Left lung (tissue), 10 donors: ENCODE results near the gene ITIH1. TPM values are rescaled to one million over a fixed set of nuclear protein-coding genes. Genes with fewer than 3 reads are reported as not detected.

ENCODE experiments used
- ATAC-seq: fragments of 200-7000 bp; cut with Tn5 transposase; one replicate; pipeline ENCODE4 v1.9.1; 2020; ENCODE audit warnings: moderate library complexity
- DNase-seq, 4 donors: peaks; one replicate each; pipeline ENCODE4 v3.0.0-alpha.2; 2013 to 2020
- H3K27ac ChIP-seq, 2 donors: fragments of 200-600 bp; sonication (generic) in 1 of 2; one replicate each; pipeline versions ENCODE4 v1.5.0 to v1.8.0; 2020 to 2021
- H3K27me3 ChIP-seq, 2 donors: fragments of 200-600 bp; sonication (generic) in 1 of 2; one replicate each; pipeline versions ENCODE4 v1.5.0 to v1.8.0; 2020 to 2021
- H3K36me3 ChIP-seq, 2 donors: fragments of 200-600 bp; sonication (generic) in 1 of 2; one replicate each; pipeline versions ENCODE4 v1.5.0 to v1.8.0; 2020 to 2021
- H3K4me1 ChIP-seq, 2 donors: fragments of 200-600 bp; one replicate each; pipeline ENCODE4 v1.8.0; 2021
- H3K4me3 ChIP-seq, 2 donors: fragments of 200-600 bp; sonication (generic) in 1 of 2; one replicate each; pipeline versions ENCODE4 v1.5.0 to v1.8.0; 2020 to 2021; ENCODE audit warnings: mild to moderate bottlenecking in 1 of 2
- H3K9me3 ChIP-seq, 2 donors: fragments of 200-600 bp; sonication (generic) in 1 of 2; one replicate each; pipeline versions ENCODE4 v1.5.0 to v1.8.0; 2020 to 2021
- intact Hi-C, 2 donors: fragments of 100-400 bp; cut with DNase I; formaldehyde crosslinking; loops; one replicate each; pipeline versions ENCODE4 v1.11.2 to v1.14.2; 2022
- polyA plus RNA-seq, 6 donors: library from polyadenylated mRNA; unstranded; fragments of 120-200 nt; gene quantifications; one replicate each; pipeline ENCODE4 v1.2.1, GENCODE V29; 2013; ENCODE audit not compliant: insufficient read length in 6 of 6
- total RNA-seq, 2 donors: library from RNA; stranded (reverse); fragmentation: NEBNext Ultra II Directional; extraction: Animal tissue kit (Norgen Biotek cat#: 25700); gene quantifications; one replicate each; pipeline ENCODE4 v1.2.1, GENCODE V29; 2021
- TF ChIP-seq, protein P1 (sequence below), 2 donors: fragments of 200-600 bp; sonication (generic) in 1 of 2; IDR thresholded peaks; one replicate each; pipeline versions ENCODE4 v1.5.0 to v1.8.0; 2021; ENCODE audit warnings: antibody characterized with exemption in 2 of 2
- donor health status: DM: no; HTN: yes; CAD: no.
- donor health status: DM: no; HTN: no; CAD: no.

ITIH1 gene
- total and polyA plus RNA-seq, 8 donors = 0.18 to 0.61 (median 0.45) TPM; not detected in 4

DNA sequence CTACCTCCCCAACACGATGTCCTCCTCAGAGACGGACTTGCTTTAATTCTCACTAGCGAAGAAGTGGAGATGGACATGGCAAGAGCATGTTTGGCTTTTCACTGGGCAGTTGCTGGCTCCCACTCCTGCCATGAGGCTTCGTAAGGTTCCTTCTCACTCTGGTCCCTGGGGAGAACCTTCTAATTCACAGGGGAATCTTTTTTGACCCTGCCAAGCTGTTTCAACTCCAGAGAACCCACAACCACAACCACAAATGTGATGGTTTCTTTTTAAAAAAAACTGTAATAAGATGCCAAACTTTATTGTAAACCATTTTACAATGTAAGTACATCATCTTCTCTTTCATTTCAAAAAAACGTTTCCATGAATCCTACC is 59.1 kb downstream of the ITIH1 start:
- TF ChIP-seq, protein P1, sequence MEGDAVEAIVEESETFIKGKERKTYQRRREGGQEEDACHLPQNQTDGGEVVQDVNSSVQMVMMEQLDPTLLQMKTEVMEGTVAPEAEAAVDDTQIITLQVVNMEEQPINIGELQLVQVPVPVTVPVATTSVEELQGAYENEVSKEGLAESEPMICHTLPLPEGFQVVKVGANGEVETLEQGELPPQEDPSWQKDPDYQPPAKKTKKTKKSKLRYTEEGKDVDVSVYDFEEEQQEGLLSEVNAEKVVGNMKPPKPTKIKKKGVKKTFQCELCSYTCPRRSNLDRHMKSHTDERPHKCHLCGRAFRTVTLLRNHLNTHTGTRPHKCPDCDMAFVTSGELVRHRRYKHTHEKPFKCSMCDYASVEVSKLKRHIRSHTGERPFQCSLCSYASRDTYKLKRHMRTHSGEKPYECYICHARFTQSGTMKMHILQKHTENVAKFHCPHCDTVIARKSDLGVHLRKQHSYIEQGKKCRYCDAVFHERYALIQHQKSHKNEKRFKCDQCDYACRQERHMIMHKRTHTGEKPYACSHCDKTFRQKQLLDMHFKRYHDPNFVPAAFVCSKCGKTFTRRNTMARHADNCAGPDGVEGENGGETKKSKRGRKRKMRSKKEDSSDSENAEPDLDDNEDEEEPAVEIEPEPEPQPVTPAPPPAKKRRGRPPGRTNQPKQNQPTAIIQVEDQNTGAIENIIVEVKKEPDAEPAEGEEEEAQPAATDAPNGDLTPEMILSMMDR (IDR thresholded peaks at IDR 0.05) = no peak
- DNase-seq (no peak), ATAC-seq (no peak)
- intact Hi-C loops = no loop called here
- Histone ChIP-seq H3K9me3 (no peaks in the 10 kb centered on the region), H3K36me3 (peaks cover 0 to 80% of the 10 kb centered on the region in 2 donors), H3K27ac (no peak overlapping the region), H3K27me3 (no peaks in the 10 kb centered on the region), H3K4me3 (no peak overlapping the region), H3K4me1 (peaks cover 0 to 3% of the 10 kb centered on the region in 2 donors)

DNA sequence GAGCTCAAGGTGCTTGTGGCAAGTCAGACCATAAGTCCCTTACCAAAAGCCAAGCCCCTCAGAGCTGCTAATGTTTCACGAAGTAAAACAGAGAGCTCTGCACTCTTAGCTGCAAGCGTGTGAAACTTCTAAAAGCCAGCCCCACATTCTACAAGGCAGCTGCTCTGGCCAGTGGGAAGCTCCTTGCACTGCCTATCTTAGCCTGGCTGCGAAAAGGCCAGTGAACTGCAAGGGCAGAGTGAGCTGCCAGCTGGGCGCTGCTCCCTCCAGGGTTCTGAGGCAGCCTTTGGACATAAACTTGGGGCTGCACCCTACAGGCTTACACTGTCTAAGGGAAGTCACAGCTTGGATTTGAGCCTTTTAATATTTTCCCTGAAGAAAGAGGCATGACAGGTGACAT is 59.6 kb downstream of the ITIH1 start:
- Histone ChIP-seq H3K27ac (no peak overlapping the region), H3K9me3 (no peaks in the 10 kb centered on the region), H3K4me1 (no peaks in the 10 kb centered on the region), H3K4me3 (no peak overlapping the region), H3K36me3 (peaks cover 0 to 85% of the 10 kb centered on the region in 2 donors), H3K27me3 (no peaks in the 10 kb centered on the region)
- DNase-seq (peak in 1 of 4 donors; percentile 21), ATAC-seq (no peak)
- intact Hi-C loops = no loop called here
- TF ChIP-seq, protein P1 (IDR thresholded peaks at IDR 0.05) = no peak

DNA sequence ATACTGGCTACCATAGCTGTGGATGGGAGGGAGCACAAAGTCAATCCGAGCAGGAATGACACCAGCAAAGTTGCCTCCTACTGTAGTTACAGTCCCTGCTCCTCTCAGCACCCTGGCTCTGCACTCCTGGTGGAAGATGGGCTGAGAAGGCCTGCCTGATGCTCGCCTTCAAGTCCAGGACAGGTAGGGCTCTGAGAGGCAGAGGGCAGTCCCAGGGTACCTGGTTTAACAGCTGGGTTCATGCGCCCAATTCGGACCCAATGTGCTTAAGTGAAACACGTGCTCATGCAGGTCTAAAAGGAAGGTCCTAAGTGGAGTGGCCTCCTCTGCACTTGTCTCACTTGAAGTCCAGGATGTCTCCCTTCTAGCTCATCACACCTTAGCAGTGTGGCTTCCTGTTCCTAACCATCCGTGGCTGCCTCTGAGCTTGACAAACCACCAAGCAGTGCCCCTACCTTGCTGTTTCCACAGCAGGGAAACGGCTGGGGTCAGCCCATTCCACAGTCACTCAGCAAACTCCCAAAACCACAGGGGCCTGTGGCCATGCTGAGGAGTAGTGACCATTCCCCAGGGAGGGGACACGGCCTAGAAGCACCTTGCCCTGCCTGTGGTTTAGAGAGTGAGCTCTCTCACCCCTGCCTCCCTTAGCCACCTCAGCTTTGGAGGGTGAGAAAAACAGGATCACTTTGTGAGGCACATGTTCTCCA is 61.3 kb downstream of the ITIH1 start:
- H3K4me3 ChIP-seq = no peak overlapping the region
- ATAC-seq = no peak
- H3K27ac ChIP-seq = no peak overlapping the region
- H3K27me3 ChIP-seq = no peaks in the 10 kb centered on the region
- H3K9me3 ChIP-seq = no peaks in the 10 kb centered on the region
- DNase-seq = no peak
- H3K36me3 ChIP-seq = peaks cover 0 to 76% of the 10 kb centered on the region in 2 donors
- TF ChIP-seq, protein P1 (IDR thresholded peaks at IDR 0.05) = no peak
- peaks cover 0 to 12% of the 10 kb centered on the region in 2 donors for H3K4me1 ChIP-seq
- intact Hi-C loops = no loop called here

DNA sequence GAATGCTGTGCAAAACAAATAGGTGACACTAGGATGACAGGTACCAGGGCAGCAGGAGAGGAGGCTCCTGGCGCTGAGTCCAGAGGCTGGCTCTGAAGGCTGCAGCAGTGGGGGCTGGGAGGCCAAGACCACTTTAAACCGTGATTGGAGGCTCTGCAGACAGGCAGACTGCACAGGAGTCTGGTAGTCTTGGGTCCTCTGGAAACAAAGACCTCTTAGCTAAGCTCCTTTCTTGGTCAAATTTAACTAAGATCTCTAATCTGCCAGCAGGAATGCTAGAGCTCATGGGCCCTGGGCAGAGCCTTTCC is 61.8 kb downstream of the ITIH1 start:
- TF ChIP-seq, protein P1 (IDR thresholded peaks at IDR 0.05) = no peak
- H3K27me3 ChIP-seq = no peaks in the 10 kb centered on the region
- no peaks in the 10 kb centered on the region for H3K9me3 ChIP-seq
- peaks cover 0 to 18% of the 10 kb centered on the region in 2 donors for H3K4me1 ChIP-seq
- no peak overlapping the region for H3K4me3 ChIP-seq
- DNase-seq = peak in 1 of 4 donors; percentile 25
- no peak overlapping the region for H3K27ac ChIP-seq
- ATAC-seq = no peak
- intact Hi-C loops = no loop called here
- peaks cover 0 to 74% of the 10 kb centered on the region in 2 donors for H3K36me3 ChIP-seq

DNA sequence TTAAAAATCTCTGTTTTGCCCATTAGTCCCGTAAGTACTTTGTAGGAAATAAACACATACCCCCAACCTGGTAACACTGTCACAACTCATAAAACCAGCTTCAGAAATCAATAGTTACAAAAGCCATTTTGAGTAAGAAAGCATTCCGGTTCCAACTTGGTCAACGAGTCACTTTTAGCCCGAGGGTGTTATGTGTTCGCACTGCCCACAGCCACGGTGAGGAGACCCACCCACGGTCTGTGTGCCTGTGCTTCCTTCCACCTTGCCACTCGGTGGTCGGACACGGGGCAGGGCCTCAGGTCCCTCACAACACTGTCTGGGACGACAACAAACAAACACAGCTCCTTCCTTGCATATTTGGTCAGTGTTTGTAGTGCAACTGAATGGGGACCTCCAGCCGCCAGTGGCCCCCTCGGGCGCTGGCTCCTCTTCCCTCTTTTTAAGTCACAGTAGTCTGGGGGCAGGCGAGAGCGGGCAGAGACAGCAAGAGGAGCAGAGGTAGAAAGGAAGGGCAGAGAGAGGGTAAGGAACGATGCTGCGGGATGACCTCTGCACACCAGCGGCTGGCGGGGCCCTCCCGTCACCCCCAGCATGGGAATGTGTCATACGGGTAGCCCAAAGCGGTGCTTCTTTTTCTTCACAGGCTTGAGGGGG is 62.6 kb downstream of the ITIH1 start:
- DNase-seq (no peak), ATAC-seq (no peak)
- H3K4me1 ChIP-seq = peaks cover 4 to 25% of the 10 kb centered on the region in 2 donors
- no peaks in the 10 kb centered on the region for H3K9me3 ChIP-seq
- intact Hi-C loops = loop anchor here in 1 of 2 donors (10.0 kb wide), 1 partner anchor 235 kb away; no protein-coding TSS in a partner anchor
- TF ChIP-seq, protein P1 (IDR thresholded peaks at IDR 0.05) = no peak
- no peak overlapping the region for H3K4me3 ChIP-seq
- H3K27ac ChIP-seq = no peak overlapping the region
- H3K36me3 ChIP-seq = peaks cover 0 to 70% of the 10 kb centered on the region in 2 donors
- no peaks in the 10 kb centered on the region for H3K27me3 ChIP-seq
